Epidermal melanocyte (primary cell): ENCODE results near the gene FH.

Experiments used
- DNase-seq: peaks from one replicate; pipeline ENCODE4 v3.0.0; 2011; ENCODE audit warnings: low spot score; ENCODE audit not compliant: insufficient read length

The FH gene

DNA sequence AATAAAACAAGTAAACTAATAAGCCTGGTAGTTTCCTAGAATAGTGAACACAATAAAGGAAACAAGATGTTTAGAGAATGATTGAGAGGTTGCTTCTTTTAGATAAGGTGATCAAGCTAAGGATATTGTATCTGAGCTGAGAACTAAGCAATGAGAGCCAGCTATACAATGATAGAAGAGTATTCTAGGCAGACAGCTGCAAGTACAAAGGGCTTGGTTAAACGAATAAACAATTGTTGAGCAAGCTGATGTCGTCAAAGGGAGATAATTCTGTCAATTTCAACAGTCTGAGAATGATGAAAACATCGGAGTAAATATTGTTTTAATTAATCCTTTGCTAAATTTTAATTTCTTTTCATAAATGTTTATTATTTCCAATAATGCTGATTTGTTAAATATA, 5.5 kb upstream of the FH start:
- no peak for DNase-seq

DNA sequence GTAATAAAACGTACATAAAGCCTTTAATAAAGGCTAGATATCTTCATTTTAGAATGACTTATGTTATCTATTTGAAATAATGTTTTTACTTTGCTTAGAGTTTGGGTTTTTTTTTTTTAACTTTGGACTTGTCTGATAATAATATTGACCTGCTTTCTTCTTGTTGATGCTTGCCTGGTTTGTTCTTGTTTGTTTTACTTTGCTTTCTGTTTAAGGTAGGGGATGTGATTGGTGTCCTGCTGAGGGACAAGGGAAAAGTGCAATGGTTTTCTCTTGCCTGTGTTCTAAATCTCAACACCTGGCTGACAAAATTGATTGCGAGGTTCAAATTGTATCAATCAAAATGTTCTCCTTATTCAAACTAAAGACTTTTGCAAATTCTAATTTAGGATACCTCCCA, 2.2 kb upstream of the FH start:
- no peak for DNase-seq

DNA sequence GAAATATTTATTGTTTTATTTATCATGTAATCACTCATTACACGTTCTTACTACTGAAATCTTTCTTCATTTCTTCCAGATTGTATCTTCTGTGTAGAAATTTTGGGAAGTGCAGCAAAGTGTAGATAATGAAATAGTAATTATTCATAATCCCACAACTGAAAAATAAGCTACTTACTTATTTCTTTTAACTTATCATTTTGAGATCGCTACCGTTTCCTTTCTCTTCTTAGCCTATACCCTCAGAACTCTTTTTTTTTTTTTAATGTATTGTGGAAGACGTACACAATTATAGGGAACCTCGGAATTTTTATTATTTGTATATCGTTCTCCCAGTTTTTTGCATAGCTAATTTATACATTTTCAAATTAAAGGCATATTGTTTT, 518 bp upstream of the FH start:
- no peak for DNase-seq

DNA sequence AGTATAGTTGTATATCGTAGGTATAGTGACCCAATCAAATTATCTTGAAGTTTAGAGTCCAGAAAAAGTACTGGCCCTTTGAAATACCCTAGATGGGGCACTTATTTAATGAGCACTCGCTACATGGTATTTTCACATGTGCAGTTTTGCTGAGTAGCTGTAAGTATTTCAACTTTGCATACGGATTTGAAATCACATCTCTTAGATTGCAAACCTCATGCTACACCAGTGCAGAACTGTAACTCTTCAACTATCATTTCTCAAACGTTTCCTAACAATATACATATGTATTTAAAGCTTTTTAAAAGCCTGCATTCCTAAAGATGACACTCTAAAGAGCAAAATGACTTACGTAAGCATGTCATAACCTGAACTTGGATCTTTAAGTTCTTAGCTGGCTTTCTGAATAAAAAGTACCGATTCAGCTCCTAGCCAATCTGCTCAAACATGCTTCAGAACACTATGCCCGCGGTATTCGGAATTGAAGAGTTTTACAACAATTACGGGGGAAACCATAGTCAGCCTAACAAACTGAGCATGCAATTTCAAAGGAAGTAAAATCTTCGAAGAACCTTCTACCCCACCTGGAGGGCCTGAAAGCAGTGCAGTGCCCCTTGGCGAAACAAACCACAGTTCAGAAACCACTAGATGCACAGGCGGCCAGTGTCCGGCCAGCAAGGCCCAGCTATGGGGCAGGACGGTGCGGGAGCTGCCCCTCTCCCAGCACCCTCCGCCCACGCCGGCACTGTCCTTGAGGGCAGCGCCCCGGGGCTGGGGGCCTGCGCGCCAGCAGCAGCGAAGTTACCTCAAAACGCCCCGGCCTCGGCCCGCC, 863 bp downstream of the FH start:
- DNase-seq = no peak

DNA sequence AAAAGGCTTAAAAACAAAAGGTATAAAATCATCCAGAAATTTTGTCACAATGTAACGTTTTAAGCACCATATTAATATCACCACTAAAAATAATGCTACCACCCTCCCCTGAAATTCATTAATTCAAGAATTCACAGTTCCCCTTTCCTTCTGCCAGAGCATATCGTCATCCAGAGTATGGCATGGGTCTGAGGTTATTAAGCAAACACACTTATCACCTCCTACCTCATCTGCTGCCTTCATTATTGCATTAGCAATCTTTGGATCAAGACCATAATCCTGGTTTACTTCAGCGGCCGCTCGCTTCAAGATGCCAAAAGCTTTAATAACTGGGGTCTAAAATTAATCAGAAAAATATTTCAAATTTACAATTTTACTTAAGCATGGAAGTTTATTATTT, 6.2 kb downstream of the FH start:
- no peak for DNase-seq

DNA sequence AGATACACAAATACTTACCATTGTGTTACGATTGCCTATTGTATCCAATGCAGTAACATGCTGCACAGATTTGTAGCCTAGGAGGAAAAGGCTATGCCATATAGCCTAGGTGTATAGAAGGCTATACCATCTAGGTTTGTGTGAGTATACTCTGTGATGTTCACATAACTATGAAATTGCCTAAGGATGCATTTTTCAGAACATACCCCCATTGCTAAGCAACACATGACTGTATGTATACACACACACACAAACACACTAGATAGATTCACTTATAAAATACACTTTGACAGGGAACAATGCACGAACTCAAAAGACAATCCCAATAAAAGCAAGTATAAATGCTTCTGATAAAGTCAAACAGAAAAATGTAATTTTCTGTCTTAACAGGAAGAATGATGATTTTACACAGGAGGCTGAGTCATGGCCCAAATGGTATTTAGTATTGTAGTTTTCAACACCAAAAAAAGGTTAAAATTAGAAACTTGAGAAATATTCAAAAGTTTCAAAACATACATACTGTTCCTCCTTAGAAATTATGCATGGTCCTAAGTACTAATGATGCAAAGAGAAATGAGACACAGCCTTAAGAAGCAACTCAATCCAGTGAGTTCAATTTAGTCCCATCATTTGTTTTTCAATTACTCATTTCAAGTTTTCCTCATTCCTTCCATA, 12.2 kb downstream of the FH start:
- DNase-seq = no peak

DNA sequence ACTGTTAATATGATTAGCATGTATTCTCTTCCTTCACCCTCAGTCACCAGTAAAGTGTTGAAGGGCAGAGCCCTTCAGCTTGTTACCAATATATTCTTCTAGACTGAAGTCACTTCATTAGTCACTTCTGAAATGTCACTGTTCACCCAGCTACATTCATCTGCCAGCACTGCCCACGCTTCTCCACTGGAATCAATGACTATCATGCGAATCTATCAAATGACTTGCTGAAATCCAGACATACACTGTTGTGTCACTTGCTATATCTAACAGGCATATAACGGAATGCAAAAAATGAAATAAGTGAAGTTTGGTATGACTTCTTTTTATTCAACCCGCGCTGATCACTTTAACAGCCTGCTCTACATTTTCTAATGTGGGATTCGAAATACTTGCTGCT, 16.1 kb downstream of the FH start:
- DNase-seq = no peak

DNA sequence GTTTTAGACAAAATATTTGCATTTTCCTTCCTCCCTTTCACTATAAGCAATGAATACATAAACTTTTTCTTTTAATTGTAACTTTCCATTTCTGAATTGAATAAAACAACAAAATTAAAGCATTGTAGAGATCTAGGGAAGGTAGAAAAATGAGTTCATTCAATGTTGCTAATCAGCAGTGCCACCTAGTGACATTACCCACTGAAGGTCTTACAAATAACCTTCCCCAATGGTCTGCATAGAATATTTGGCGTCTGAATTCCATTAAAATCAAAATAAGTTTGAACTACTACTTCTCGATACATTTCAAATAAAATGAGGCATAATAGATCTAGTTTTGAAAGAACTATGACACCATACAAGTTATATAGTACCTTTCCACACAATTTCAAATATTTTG, 19.6 kb downstream of the FH start:
- no peak for DNase-seq

DNA sequence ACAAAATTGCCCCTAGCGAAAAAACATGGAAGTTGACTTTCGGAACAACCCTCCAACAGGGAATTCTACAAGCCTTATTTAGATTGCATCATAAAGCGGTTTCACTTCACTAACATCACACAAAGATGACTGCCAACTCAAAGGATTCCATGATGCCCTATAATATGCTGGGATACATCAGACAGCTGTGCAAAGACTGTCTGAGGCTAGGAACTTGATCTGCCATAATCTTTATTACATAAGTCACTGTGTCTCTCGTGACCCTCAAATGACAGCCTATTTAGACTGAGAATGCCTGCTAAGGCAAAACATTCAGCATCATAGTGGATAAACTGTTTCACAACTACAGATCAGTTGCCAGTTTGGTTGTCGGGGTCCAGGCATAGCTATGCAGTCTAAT, 23.8 kb downstream of the FH start:
- DNase-seq = no peak

DNA sequence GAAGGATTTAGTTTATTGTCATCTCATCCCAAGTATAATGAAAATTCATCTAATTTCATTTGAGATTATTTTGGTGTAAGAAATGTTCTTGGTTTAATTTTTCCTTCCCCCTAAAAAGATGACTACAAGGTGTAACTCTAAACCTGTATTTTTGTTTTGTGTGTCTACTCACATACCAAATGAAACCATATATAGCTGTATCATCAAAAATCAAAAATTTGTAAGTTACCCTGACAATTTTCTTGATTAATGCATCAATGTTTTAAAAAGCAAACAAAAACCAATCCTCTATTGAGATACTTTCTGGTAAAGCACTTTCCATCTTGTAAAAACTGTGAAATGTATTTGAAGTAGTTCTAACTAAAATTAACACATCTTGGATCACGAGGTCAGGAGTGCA, 30.8 kb downstream of the FH start:
- DNase-seq = no peak

DNA sequence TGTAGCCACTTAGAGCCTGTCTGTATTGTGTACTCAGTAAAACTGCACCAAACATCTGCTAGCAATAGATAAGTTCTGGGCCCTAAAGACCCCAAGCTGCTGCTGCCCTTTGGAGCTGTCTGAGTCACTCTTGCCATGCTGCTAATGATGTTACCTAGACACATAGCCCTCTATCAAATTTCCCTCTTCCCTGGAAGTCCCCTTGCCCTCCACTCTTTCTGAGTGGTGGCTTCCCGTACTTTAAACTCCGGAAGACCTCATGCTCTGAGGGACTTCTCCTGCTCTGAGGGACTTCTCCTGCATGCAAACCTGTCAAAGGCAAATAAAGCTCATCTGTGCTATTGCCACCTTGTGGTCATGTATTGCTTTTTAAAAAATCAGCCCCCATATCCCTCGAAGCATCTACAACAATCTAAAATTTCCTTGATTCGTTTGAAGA, 34.0 kb downstream of the FH start:
- no peak for DNase-seq

DNA sequence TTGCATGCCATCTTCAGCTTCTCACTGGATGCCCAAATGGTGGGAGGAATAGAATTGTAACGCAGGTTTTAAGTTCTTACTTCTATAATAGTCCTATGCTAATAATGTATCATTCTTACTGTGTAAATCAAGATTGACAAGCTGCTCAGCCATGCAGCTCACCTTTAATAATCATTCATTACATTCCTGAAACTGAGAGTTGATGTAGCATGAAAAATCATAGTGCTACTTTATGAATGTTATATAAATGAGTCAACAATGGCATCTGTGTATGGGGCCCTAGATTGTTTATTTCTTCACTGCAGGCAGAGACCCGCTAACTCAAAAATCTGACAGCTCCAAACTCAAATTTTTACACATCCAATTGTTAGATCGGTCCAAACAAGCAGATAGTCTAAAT, 34.4 kb downstream of the FH start:
- DNase-seq = no peak

DNA sequence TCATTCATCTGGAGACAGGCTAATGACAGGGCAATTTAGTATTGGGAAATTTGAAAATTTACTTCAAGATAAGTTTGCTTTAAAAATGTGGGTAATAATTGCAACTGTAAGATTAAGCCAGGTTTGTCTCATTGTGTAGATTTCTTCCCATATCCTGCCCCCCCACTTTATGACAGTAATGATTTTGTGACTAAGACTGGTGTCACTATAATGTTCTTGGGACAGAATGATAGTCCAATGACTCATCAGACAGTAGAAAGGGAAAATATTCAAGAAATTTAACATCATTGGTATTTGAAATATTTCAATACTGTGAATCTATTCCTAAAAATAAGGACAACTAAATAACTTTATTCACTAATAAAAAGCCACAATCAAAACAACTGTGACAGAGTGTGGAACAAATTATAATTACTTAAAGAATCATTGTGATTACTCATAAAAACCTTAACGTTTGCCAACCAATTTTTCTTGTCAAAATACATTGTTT, 36.7 kb downstream of the FH start:
- DNase-seq = no peak

DNA sequence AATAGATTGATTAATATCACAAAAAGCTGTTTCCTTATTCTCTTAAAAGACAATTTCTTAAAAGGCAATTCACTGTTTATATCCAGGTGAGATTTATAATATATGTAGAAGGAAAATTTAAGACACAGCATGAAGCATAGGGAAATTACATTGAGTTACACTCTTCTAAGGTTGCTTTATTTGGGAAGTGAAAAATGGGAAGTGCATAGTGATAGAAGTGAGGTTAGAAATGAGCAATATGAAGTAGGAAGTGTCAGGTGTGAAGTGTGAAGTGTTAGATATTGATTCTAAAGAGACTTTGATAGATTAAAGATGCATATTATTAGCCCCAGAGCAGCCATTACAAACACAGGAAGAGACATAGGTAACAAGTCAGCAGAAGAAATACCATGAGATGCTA, 40.3 kb downstream of the FH start:
- no peak for DNase-seq

DNA sequence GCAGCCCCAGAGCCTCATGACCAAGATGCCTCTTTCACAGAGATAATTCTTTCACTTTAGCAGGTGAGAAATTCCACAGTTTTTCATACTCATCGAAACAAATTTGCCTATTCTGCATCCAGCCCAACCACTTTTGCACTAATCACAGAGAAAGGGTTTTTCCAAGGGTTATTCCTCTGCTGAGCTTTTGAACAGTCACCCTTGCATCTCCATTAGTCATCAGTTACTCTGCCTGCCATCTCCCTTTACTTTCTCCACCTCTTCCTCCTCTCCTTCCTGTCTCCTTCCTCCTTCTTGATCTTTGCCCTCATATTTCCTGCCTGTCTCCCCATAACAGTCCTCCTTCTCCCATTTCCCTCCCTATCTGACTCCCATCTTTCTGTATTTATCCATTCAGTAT, 43.9 kb downstream of the FH start:
- no peak for DNase-seq

DNA sequence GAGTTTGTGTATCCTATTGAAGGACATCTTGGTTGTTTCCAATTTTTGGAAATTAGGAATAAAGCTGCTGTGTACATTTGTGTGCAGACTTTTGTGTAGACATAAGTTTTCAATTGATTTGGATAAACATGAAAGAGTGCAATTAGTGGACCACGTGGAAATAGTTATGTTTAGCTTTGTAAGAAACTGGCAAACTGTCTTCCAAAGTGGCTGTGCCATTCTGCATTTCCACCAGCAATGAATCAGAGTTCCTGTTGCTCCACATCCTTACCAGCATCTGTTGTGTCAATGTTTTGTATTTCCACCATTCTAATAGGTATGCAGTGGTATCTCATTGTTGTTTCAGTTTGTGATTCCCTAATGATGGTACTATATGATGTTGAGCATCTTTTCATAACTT, 46.5 kb downstream of the FH start:
- DNase-seq = no peak

DNA sequence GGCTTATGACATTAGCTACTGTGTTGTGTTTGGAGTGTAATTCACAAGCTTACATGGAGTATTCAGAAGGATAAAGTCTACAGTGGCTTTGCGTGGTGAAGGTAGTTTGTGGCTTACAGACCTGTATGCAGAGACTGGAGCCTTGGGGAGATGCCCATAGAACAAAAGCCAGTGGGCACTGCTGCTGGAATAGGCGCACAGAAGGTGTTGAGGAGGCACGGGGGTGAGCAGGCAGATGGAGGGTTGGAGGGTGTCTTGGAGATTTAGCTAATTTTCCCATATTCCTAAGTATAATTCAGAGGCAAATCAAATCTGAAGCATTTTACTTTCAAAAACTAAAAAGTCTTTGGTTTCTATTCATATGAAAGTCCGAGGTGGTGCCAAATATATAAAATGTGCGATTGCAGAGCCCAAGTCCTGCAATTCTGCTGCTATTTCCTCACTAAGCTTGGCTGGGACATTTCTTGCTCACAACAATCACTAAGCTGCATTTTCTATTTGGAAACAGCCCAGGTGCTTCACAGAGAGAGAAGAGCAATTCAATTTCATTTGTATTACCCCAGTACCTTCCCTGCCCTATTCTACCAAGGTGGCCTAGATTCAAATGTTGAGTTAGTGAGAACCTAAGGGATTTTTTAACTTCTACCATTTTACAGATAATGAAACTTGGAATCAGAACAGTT, 48.5 kb downstream of the FH start:
- DNase-seq = no peak

DNA sequence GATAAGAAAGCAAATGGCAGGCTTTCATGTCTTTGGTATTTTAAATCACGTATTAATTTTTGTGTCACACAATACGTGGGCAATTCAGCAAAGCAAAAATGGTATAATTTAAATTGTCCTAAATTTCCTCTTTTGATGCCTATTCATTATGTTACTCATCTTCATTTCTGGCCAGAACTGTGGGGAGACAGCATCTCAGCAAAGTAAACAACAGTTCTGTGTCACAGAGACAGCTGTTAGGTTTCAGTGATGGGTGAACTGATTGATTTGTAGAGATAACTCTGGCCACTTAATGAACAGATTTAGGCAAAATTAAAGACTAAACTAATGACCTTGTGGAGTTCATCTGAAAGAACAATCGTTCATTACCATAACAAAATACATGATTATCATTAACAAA, 49.2 kb downstream of the FH start:
- no peak for DNase-seq

DNA sequence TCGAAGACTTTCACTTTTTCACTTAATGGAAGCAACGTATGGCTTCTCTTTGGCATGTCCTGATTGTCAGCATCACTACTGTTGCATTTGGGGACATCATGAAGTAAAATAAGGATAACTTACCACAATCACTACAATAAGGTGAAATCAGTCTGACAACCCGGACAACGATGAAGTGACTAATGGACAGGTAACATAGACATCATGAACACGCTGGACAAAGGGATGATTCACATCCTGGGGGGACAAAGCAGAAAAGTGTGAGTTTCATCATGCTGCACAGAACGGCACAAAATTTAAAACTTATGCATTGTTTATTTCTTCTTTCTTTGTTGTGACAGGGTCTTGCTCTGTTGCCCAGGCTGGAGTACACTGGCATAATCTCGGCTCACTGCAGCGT, 53.9 kb downstream of the FH start:
- no peak for DNase-seq

DNA sequence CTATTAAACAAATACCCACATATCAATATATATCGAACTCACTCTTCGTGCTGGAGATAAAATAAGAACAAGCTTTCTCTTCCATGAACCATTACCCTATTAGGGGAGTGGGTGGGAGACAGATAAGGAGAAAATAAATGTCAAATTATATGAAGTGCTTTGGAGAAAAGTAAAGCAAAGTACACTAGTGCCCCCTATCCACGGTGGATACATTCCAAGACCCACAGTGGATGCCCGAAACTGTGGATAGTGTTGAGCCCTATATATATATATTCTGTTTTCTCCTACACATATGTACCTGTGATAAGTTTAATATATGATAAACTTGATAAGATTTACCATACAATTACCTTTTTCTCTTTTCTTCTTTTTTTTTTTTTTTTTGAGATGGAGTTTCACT, 54.6 kb downstream of the FH start:
- DNase-seq = no peak

DNA sequence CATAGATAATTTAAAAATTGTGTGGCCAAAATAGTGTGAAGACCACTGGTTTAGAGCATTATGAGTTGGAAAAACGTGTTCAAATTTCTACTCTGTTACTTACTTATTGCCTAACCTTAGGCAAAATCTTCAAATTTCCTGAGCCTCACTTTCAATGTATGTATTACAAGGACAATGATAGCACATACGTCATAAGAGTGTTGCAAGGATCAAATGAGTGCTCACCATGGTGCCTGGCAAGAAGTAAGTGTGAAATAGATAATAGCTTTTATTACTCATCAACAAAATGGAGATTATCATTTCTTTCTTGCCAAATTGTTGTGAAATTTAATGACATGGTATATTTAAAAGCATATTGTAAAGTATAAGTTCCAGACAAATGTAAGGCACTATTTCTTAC, 57.2 kb downstream of the FH start:
- no peak for DNase-seq

DNA sequence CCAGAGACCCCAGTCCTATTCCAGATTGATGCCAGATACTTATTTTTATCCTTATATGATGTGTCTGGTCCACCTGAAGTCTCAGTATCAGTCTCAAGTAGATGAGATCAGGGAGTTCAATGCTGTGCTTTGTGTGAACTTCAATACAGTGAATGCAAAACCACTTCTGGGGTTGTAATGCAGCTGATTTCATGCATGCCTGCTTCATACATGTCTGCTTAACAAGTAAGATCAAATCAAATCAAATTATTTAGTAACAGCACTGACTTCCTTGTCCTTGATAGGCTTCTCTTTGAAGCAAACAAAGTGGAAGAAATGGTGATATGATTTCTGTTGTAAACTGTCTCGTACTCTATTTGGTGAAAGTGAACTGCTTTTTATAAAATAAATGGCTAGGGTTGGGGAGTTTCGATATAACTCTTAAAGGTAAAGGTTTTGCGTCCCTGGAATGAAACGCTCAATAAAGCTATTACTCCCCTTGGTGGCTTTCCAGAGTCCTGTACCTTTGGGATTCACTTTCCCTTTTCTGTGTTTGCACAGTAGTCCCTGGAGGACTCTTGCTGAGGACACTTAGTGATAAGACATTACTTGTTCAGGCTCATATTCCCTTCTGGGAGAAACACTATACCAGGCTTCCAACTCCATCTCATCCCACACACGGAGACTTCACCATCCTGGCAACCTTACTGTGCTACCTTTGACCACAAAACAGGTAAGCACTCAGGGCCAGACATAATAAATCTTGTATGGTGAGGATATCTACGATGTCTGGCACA, 59.3 kb downstream of the FH start:
- DNase-seq = no peak
